DOHH2 (cell line): Measurements from ENCODE around the gene CMIP.

Experiments
- EZH2phosphoT487 ChIP-seq: fragments of 200-600 bp; sonication (generic); IDR thresholded peaks from 2 replicates; pipeline ENCODE4 v1.6.1; 2017; ENCODE audit warnings: borderline replicate concordance, mild to moderate bottlenecking, antibody characterized with exemption, low read length, moderate library complexity, mixed read lengths
- TF ChIP-seq, protein P1 (sequence below): fragments of 200-600 bp; sonication (generic); IDR thresholded peaks from one replicate; pipeline ENCODE4 v1.5.1; 2014; ENCODE audit warnings: antibody characterized with exemption, mild to moderate bottlenecking, low read depth, low read length; ENCODE audit not compliant: poor library complexity, severe bottlenecking

- TF ChIP-seq, protein P1, sequence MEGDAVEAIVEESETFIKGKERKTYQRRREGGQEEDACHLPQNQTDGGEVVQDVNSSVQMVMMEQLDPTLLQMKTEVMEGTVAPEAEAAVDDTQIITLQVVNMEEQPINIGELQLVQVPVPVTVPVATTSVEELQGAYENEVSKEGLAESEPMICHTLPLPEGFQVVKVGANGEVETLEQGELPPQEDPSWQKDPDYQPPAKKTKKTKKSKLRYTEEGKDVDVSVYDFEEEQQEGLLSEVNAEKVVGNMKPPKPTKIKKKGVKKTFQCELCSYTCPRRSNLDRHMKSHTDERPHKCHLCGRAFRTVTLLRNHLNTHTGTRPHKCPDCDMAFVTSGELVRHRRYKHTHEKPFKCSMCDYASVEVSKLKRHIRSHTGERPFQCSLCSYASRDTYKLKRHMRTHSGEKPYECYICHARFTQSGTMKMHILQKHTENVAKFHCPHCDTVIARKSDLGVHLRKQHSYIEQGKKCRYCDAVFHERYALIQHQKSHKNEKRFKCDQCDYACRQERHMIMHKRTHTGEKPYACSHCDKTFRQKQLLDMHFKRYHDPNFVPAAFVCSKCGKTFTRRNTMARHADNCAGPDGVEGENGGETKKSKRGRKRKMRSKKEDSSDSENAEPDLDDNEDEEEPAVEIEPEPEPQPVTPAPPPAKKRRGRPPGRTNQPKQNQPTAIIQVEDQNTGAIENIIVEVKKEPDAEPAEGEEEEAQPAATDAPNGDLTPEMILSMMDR = no peak
- TF ChIP-seq EZH2phosphoT487 = no peak
Observed at GRCh38 chr16:81680444-81681275, 236.1 kb downstream of the CMIP start.
